GM23338 (cell line): Measurements from ENCODE around the gene NKD1. TPM values are rescaled to one million over a fixed set of nuclear protein-coding genes. Genes with fewer than 3 reads are reported as not detected.

ENCODE experiments used
- ATAC-seq: fragments of 200-7000 bp; cut with Tn5 transposase; 3 replicates; pipeline ENCODE4 v1.9.1; 2020
- DNase-seq: peaks from one replicate; pipeline ENCODE4 v3.0.0-alpha.2; 2015; ENCODE audit warnings: low spot score
- H2AFZ ChIP-seq: fragments of 200-600 bp; sonication (generic); 2 replicates; pipeline ENCODE4 v1.8.0; 2016; ENCODE audit warnings: antibody characterized with exemption, mild to moderate bottlenecking, moderate library complexity
- H3F3A ChIP-seq: fragments of 200-600 bp; sonication (generic); replicated peaks from 2 replicates; pipeline ENCODE4 v1.8.0; 2017; ENCODE audit warnings: antibody characterized with exemption, mixed run types, low read depth
- H3K27ac ChIP-seq: fragments of 200-600 bp; sonication (generic); 2 replicates; pipeline ENCODE4 v1.6.1; 2016; ENCODE audit warnings: low read depth
- H3K27me3 ChIP-seq: fragments of 200-600 bp; sonication (generic); 2 replicates; pipeline ENCODE4 v1.8.0; 2016; ENCODE audit warnings: mild to moderate bottlenecking, mixed run types, moderate library complexity; ENCODE audit not compliant: insufficient read depth
- H3K36me3 ChIP-seq: fragments of 200-600 bp; sonication (generic); 2 replicates; pipeline ENCODE4 v1.8.0; 2016; ENCODE audit warnings: mild to moderate bottlenecking; ENCODE audit not compliant: insufficient read depth
- H3K4me1 ChIP-seq: fragments of 200-600 bp; sonication (generic); 2 replicates; pipeline ENCODE4 v1.8.0; 2016; ENCODE audit warnings: mild to moderate bottlenecking, moderate library complexity; ENCODE audit not compliant: insufficient read depth
- H3K4me2 ChIP-seq: fragments of 200-600 bp; sonication (generic); 2 replicates; pipeline ENCODE4 v1.7.1; 2017; ENCODE audit warnings: mixed run types
- H3K4me3 ChIP-seq: fragments of 200-600 bp; sonication (generic); 2 replicates; pipeline ENCODE4 v1.6.1; 2016; ENCODE audit warnings: mixed run types
- H3K79me2 ChIP-seq: fragments of 200-600 bp; sonication (generic); replicated peaks from 2 replicates; pipeline ENCODE4 v1.8.0; 2017; ENCODE audit warnings: mild to moderate bottlenecking; ENCODE audit not compliant: insufficient read depth
- H3K9me2 ChIP-seq: fragments of 200-600 bp; sonication (generic); 2 replicates; pipeline ENCODE4 v1.8.0; 2017; ENCODE audit not compliant: insufficient read depth
- H4K20me1 ChIP-seq: fragments of 200-600 bp; sonication (generic); replicated peaks from 2 replicates; pipeline ENCODE4 v1.8.0; 2017; ENCODE audit warnings: mild to moderate bottlenecking; ENCODE audit not compliant: insufficient read depth
- H3K27ac Mint-ChIP-seq: 2 replicates; pipeline ENCODE4 v1.8.0; 2020; ENCODE audit warnings: inconsistent platforms, mild to moderate bottlenecking, moderate library complexity, mixed read lengths
- H3K27me3 Mint-ChIP-seq: 3 replicates; pipeline ENCODE4 v1.8.0; 2022; ENCODE audit warnings: low read depth, mild to moderate bottlenecking, moderate library complexity, mixed read lengths, inconsistent platforms; ENCODE audit not compliant: insufficient read depth, poor library complexity
- H3K36me3 Mint-ChIP-seq: 3 replicates; pipeline ENCODE4 v1.8.0; 2021; ENCODE audit warnings: low read depth, mild to moderate bottlenecking, inconsistent platforms, moderate library complexity, mixed read lengths
- H3K4me1 Mint-ChIP-seq: 3 replicates; pipeline ENCODE4 v1.8.0; 2020; ENCODE audit warnings: mild to moderate bottlenecking, inconsistent platforms, mixed read lengths
- H3K4me3 Mint-ChIP-seq: 3 replicates; pipeline ENCODE4 v1.8.0; 2021; ENCODE audit warnings: moderate library complexity, mild to moderate bottlenecking, inconsistent platforms, mixed read lengths
- H3K9me3 Mint-ChIP-seq: 3 replicates; pipeline ENCODE4 v1.8.0; 2020; ENCODE audit warnings: moderate library complexity, mild to moderate bottlenecking, inconsistent platforms, mixed read lengths
- CREB1 ChIP-seq: fragments of 250-450 bp; sonication (Bioruptor Pico); IDR thresholded peaks from 2 replicates; pipeline ENCODE4 v1.5.0; 2020; ENCODE audit warnings: low read depth, mild to moderate bottlenecking, moderate library complexity
- JUNB ChIP-seq: IDR thresholded peaks from one replicate; pipeline ENCODE4 v1.6.1; 2016; ENCODE audit warnings: antibody characterized with exemption; ENCODE audit not compliant: unreplicated experiment
- REST ChIP-seq: IDR thresholded peaks from one replicate; pipeline ENCODE4 v1.6.1; 2018; ENCODE audit warnings: antibody characterized with exemption; ENCODE audit not compliant: unreplicated experiment
- STAT1 ChIP-seq: IDR thresholded peaks from one replicate; pipeline ENCODE4 v1.6.1; 2016; ENCODE audit warnings: antibody characterized with exemption; ENCODE audit not compliant: unreplicated experiment
- ZNF114 ChIP-seq: fragments of 250-450 bp; sonication (Bioruptor Pico); IDR thresholded peaks from 2 replicates; pipeline ENCODE4 v1.5.0; 2020; ENCODE audit warnings: mild to moderate bottlenecking, moderate library complexity
- ZNF462 ChIP-seq: fragments of 250-450 bp; sonication (Bioruptor Pico); IDR thresholded peaks from 2 replicates; pipeline ENCODE4 v1.5.0; 2020; ENCODE audit warnings: mild to moderate bottlenecking, moderate library complexity
- polyA plus RNA-seq: library from polyadenylated mRNA; unstranded; fragments of >200 nt; fragmentation: Nextera tagmentation; extraction: Ambion mirVana; gene quantifications from 2 replicates; pipeline ENCODE4 v1.2.1, GENCODE V29; 2016
- total RNA-seq: library from RNA; depleted of rRNA; stranded (reverse); fragments of >200 nt; shearing (Covaris generic); gene quantifications from 2 replicates; pipeline ENCODE4 v1.2.3, GENCODE V29; 2014

NKD1 gene
- total and polyA plus RNA-seq, 2 experiments from 2014 or later, result 2.1 to 2.3 TPM

GRCh38 chr16:50695017-50696000 is 147.1 kb downstream of the NKD1 start (continued):
- TF ChIP-seq REST (no peak), STAT1 (no peak), CREB1 (CRISPR knock-in tag) (no peak), JUNB (no peak)

GRCh38 chr16:50696126-50696525 is 147.9 kb downstream of the NKD1 start:
- Mint-ChIP-seq H3K27me3 (peaks cover 22% of the 10 kb centered on the region), H3K4me1 (peaks cover 3% of the 10 kb centered on the region), H3K36me3 (no peaks in the 10 kb centered on the region), H3K9me3 (no peaks in the 10 kb centered on the region), H3K4me3 (no peak overlapping the region), H3K27ac (no peak overlapping the region)
- peaks cover 19% of the 10 kb centered on the region for H3K27me3 ChIP-seq
- no peak overlapping the region for H3K4me3 ChIP-seq
- no peak overlapping the region for H2AFZ ChIP-seq
- H4K20me1 ChIP-seq, result no peaks in the 10 kb centered on the region
- no peak for TF ChIP-seq ZNF114 (CRISPR knock-in tag)
- no peak overlapping the region for H3K27ac ChIP-seq
- no peaks in the 10 kb centered on the region for H3F3A ChIP-seq
- no peak for ATAC-seq
- no peaks in the 10 kb centered on the region for H3K9me2 ChIP-seq
- H3K4me2 ChIP-seq, result no peak overlapping the region
- H3K79me2 ChIP-seq, result no peaks in the 10 kb centered on the region
- no peaks in the 10 kb centered on the region for H3K36me3 ChIP-seq
- no peaks in the 10 kb centered on the region for H3K4me1 ChIP-seq
- DNase-seq, result no peak

- TF ChIP-seq ZNF462 (CRISPR knock-in tag), result no peak
- Histone ChIP-seq H3K27ac (no peak overlapping the region), H3K4me2 (no peak overlapping the region), H3K9me2 (no peaks in the 10 kb centered on the region), H2AFZ (no peak overlapping the region), H3K36me3 (no peaks in the 10 kb centered on the region), H3K4me3 (no peak overlapping the region), H3K4me1 (no peaks in the 10 kb centered on the region), H3F3A (no peaks in the 10 kb centered on the region), H3K79me2 (no peaks in the 10 kb centered on the region), H4K20me1 (no peaks in the 10 kb centered on the region), H3K27me3 (peaks cover 19% of the 10 kb centered on the region)
- Mint-ChIP-seq H3K27ac (no peak overlapping the region), H3K36me3 (no peaks in the 10 kb centered on the region), H3K27me3 (peaks cover 22% of the 10 kb centered on the region), H3K4me3 (no peak overlapping the region), H3K4me1 (peaks cover 3% of the 10 kb centered on the region), H3K9me3 (no peaks in the 10 kb centered on the region)
- ATAC-seq (no peak), DNase-seq (no peak)
These were observed 148.6 kb downstream of the NKD1 start for GRCh38 chr16:50696575-50697420.
